Hematopoietic multipotent progenitor cell (in vitro differentiated cells): Measurements from ENCODE around the gene OSBPL1A. TPM values are rescaled to one million over a fixed set of nuclear protein-coding genes. Genes with fewer than 3 reads are reported as not detected.

ENCODE experiments used
- DNase-seq, 3 donors: peaks; one replicate each; pipeline ENCODE4 v3.0.0-alpha.2; 2011 to 2015; ENCODE audit warnings: low read depth in 2 of 3, low spot score in 2 of 3
- total RNA-seq: library from RNA; depleted of rRNA; stranded (reverse); fragments of >200 nt; gene quantifications from one replicate; pipeline ENCODE4 v1.2.3, GENCODE V29; 2012

Gene OSBPL1A
- 14.8 TPM for total RNA-seq

- peak; percentile 40 to 97 (median 95) for DNase-seq
These were observed at the start of gene OSBPL1A for GRCh38 chr18:24397694-24398368. TSS of gene OSBPL1A (minus strand) at chr18:24397824. CDS start at chr18:24377533, 20,291 bp downstream.

GRCh38 chr18:24446953-24447538 lies 49.4 kb upstream of the OSBPL1A start:
- DNase-seq, result peak in 1 of 3 donors; percentile 37

- DNase-seq, result no peak
These were observed 48.8 kb upstream of the OSBPL1A start for GRCh38 chr18:24446453-24446852.

- DNase-seq, result peak in 2 of 3 donors; percentile 34 to 64
These were observed 46.2 kb upstream of the OSBPL1A start for GRCh38 chr18:24443870-24444269.

GRCh38 chr18:24436939-24437338 lies 39.3 kb upstream of the OSBPL1A start:
- DNase-seq, result no peak

GRCh38 chr18:24432618-24433017 lies 35.0 kb upstream of the OSBPL1A start:
- DNase-seq, result peak in 1 of 3 donors; percentile 9

- no peak for DNase-seq
These were observed 31.6 kb upstream of the OSBPL1A start for GRCh38 chr18:24429188-24429587.

- DNase-seq, result no peak
These were observed 31.1 kb upstream of the OSBPL1A start for GRCh38 chr18:24428709-24429108.

- DNase-seq, result peak in 1 of 3 donors; percentile 12
These were observed 29.9 kb upstream of the OSBPL1A start for GRCh38 chr18:24427484-24427883.

- DNase-seq, result peak; percentile 51 to 84 (median 75)
These were observed 29.0 kb upstream of the OSBPL1A start, which contains the start of gene IMPACT for GRCh38 chr18:24426398-24427294. TSS of gene IMPACT (plus strand) at chr18:24426670. CDS start at chr18:24426757, 87 bp downstream.

GRCh38 chr18:24426073-24426397 lies 28.4 kb upstream of the OSBPL1A start:
- no peak for DNase-seq

- no peak for DNase-seq
These were observed 24.2 kb upstream of the OSBPL1A start for GRCh38 chr18:24421831-24422230.

GRCh38 chr18:24420551-24420950 lies 22.9 kb upstream of the OSBPL1A start:
- DNase-seq, result no peak

GRCh38 chr18:24417480-24417879 lies 19.9 kb upstream of the OSBPL1A start:
- no peak for DNase-seq

- DNase-seq, result no peak
These were observed 16.9 kb upstream of the OSBPL1A start for GRCh38 chr18:24414349-24415003.

- DNase-seq, result no peak
These were observed 15.5 kb upstream of the OSBPL1A start for GRCh38 chr18:24413148-24413547.

GRCh38 chr18:24408496-24408895 lies 10.9 kb upstream of the OSBPL1A start:
- no peak for DNase-seq

GRCh38 chr18:24404591-24404990 lies 7.0 kb upstream of the OSBPL1A start:
- DNase-seq, result no peak

- DNase-seq, result no peak
These were observed 5.5 kb upstream of the OSBPL1A start for GRCh38 chr18:24403076-24403475.

- DNase-seq, result no peak
These were observed 4.7 kb upstream of the OSBPL1A start for GRCh38 chr18:24402209-24402785.

GRCh38 chr18:24400587-24400986 lies 3.0 kb upstream of the OSBPL1A start:
- DNase-seq, result no peak
